Activated naive CD8-positive, alpha-beta T cell treated with anti-CD3 and anti-CD28 coated beads, Interleukin-2, amount 10 ng/mL, durations not matched to agents 7 days and 5 days (primary cell): ENCODE results near the gene NNMT. TPM values are rescaled to one million over a fixed set of nuclear protein-coding genes. Genes with fewer than 3 reads are reported as not detected.

ENCODE experiments used
- ATAC-seq: fragments of 150-1000 bp; cut with Tn5 transposase; one replicate; pipeline ENCODE4 v1.10.0; 2021; ENCODE audit warnings: low read depth, moderate library complexity
- POLR2A ChIA-PET: fragments of 350-600 bp; sonication (Branson Sonifier 250); formaldehyde crosslinking; loops from one replicate; lab custom pipeline; 2021; ENCODE audit warnings: antibody characterized with exemption; lab: Charles Lee
- DNase-seq: peaks from one replicate; pipeline ENCODE4 v3.0.0; 2021
- H3K27ac Mint-ChIP-seq: one replicate; pipeline ENCODE4 v1.8.0; 2022; ENCODE audit warnings: mild to moderate bottlenecking, mixed read lengths
- H3K27me3 Mint-ChIP-seq: one replicate; pipeline ENCODE4 v1.8.0; 2022; ENCODE audit warnings: mild to moderate bottlenecking, moderate library complexity, mixed read lengths
- H3K36me3 Mint-ChIP-seq: one replicate; pipeline ENCODE4 v1.8.0; 2021; ENCODE audit warnings: mild to moderate bottlenecking, mixed read lengths
- H3K4me1 Mint-ChIP-seq: one replicate; pipeline ENCODE4 v1.8.0; 2021; ENCODE audit warnings: mixed read lengths
- H3K4me3 Mint-ChIP-seq: one replicate; pipeline ENCODE4 v1.8.0; 2022; ENCODE audit warnings: mild to moderate bottlenecking, moderate library complexity, mixed read lengths
- H3K9me3 Mint-ChIP-seq: one replicate; pipeline ENCODE4 v1.8.0; 2021; ENCODE audit warnings: mixed read lengths
- total RNA-seq, 2 experiments: library from RNA; stranded (reverse); gene quantifications; one replicate each; pipeline ENCODE4 v1.2.3, GENCODE V29; 2021

NNMT gene
- total RNA-seq, 2 experiments from 2014 or later: not detected

GRCh38 chr11:114311946-114312345, 15.7 kb downstream of the NNMT start:
- H3K4me3 Mint-ChIP-seq: no peak overlapping the region
- no peak for ATAC-seq
- DNase-seq: no peak
- peaks cover 12% of the 10 kb centered on the region for H3K4me1 Mint-ChIP-seq
- peaks cover 33% of the 10 kb centered on the region for H3K27me3 Mint-ChIP-seq
- no peaks in the 10 kb centered on the region for H3K36me3 Mint-ChIP-seq
- POLR2A ChIA-PET: no interaction called here
- no peaks in the 10 kb centered on the region for H3K9me3 Mint-ChIP-seq
- H3K27ac Mint-ChIP-seq: no peak overlapping the region

GRCh38 chr11:114314096-114314495, 17.9 kb downstream of the NNMT start:
- DNase-seq (no peak), ATAC-seq (no peak)
- POLR2A ChIA-PET: no interaction called here
- Mint-ChIP-seq H3K27ac (no peak overlapping the region), H3K27me3 (peaks cover 19% of the 10 kb centered on the region), H3K4me1 (peaks cover 11% of the 10 kb centered on the region), H3K36me3 (no peaks in the 10 kb centered on the region), H3K9me3 (no peaks in the 10 kb centered on the region), H3K4me3 (no peak overlapping the region)

- peaks cover 9% of the 10 kb centered on the region for H3K27me3 Mint-ChIP-seq
- peak overlapping the region; percentile 68 for H3K4me3 Mint-ChIP-seq
- ATAC-seq (peak; percentile 79), DNase-seq (no peak)
- POLR2A ChIA-PET: interaction anchor here (1.4 kb wide), 1 partner anchor 11 kb away, joined by 3 read pairs; no protein-coding TSS in a partner anchor
- H3K9me3 Mint-ChIP-seq: no peaks in the 10 kb centered on the region
- H3K27ac Mint-ChIP-seq: peak overlapping the region; percentile 72
- H3K4me1 Mint-ChIP-seq: peaks cover 17% of the 10 kb centered on the region
- H3K36me3 Mint-ChIP-seq: no peaks in the 10 kb centered on the region
Observed at GRCh38 chr11:114315749-114316368, 19.7 kb downstream of the NNMT start.

- Mint-ChIP-seq H3K27ac (no peak overlapping the region), H3K36me3 (no peaks in the 10 kb centered on the region), H3K27me3 (peaks cover 12% of the 10 kb centered on the region), H3K4me3 (no peak overlapping the region), H3K4me1 (peaks cover 17% of the 10 kb centered on the region), H3K9me3 (no peaks in the 10 kb centered on the region)
- POLR2A ChIA-PET: interaction anchor here (1.4 kb wide), 1 partner anchor 12 kb away, joined by 3 read pairs; no protein-coding TSS in a partner anchor
- ATAC-seq (no peak), DNase-seq (no peak)
Observed at GRCh38 chr11:114316980-114317786, 21.0 kb downstream of the NNMT start.

- POLR2A ChIA-PET: no interaction called here
- H3K4me1 Mint-ChIP-seq: peaks cover 17% of the 10 kb centered on the region
- H3K27me3 Mint-ChIP-seq: peaks cover 12% of the 10 kb centered on the region
- no peak overlapping the region for H3K4me3 Mint-ChIP-seq
- ATAC-seq (no peak), DNase-seq (no peak)
- H3K36me3 Mint-ChIP-seq: no peaks in the 10 kb centered on the region
- no peaks in the 10 kb centered on the region for H3K9me3 Mint-ChIP-seq
- H3K27ac Mint-ChIP-seq: no peak overlapping the region
Observed at GRCh38 chr11:114317787-114318137, 21.6 kb downstream of the NNMT start.

GRCh38 chr11:114318361-114318760, 22.2 kb downstream of the NNMT start:
- Mint-ChIP-seq H3K4me1 (peaks cover 17% of the 10 kb centered on the region), H3K4me3 (no peak overlapping the region), H3K27me3 (peaks cover 12% of the 10 kb centered on the region), H3K36me3 (no peaks in the 10 kb centered on the region), H3K27ac (peak overlapping the region; percentile 11), H3K9me3 (no peaks in the 10 kb centered on the region)
- POLR2A ChIA-PET: no interaction called here
- ATAC-seq (no peak), DNase-seq (no peak)

GRCh38 chr11:114319716-114320328, 23.6 kb downstream of the NNMT start:
- Mint-ChIP-seq H3K9me3 (no peaks in the 10 kb centered on the region), H3K36me3 (no peaks in the 10 kb centered on the region), H3K27me3 (peaks cover 12% of the 10 kb centered on the region), H3K4me1 (peaks cover 17% of the 10 kb centered on the region), H3K27ac (no peak overlapping the region), H3K4me3 (peak overlapping the region; percentile 45)
- ATAC-seq (no peak), DNase-seq (no peak)
- POLR2A ChIA-PET: interaction anchor here (0.7 kb wide), 1 partner anchor 429 kb away, joined by 3 read pairs; no protein-coding TSS in a partner anchor

- ATAC-seq: no peak
- H3K4me3 Mint-ChIP-seq: no peak overlapping the region
- no peaks in the 10 kb centered on the region for H3K9me3 Mint-ChIP-seq
- H3K36me3 Mint-ChIP-seq: no peaks in the 10 kb centered on the region
- H3K27ac Mint-ChIP-seq: no peak overlapping the region
- H3K27me3 Mint-ChIP-seq: peaks cover 11% of the 10 kb centered on the region
- no peak for DNase-seq
- POLR2A ChIA-PET: no interaction called here
- peaks cover 10% of the 10 kb centered on the region for H3K4me1 Mint-ChIP-seq
Observed at GRCh38 chr11:114321621-114322257, 25.5 kb downstream of the NNMT start.

GRCh38 chr11:114322934-114323333, 26.7 kb downstream of the NNMT start:
- DNase-seq (no peak), ATAC-seq (no peak)
- no peak overlapping the region for H3K27ac Mint-ChIP-seq
- peaks cover 10% of the 10 kb centered on the region for H3K4me1 Mint-ChIP-seq
- no peaks in the 10 kb centered on the region for H3K36me3 Mint-ChIP-seq
- peaks cover 9% of the 10 kb centered on the region for H3K27me3 Mint-ChIP-seq
- POLR2A ChIA-PET: no interaction called here
- no peaks in the 10 kb centered on the region for H3K9me3 Mint-ChIP-seq
- H3K4me3 Mint-ChIP-seq: no peak overlapping the region

- H3K27ac Mint-ChIP-seq: no peak overlapping the region
- H3K9me3 Mint-ChIP-seq: peaks cover 2% of the 10 kb centered on the region
- peaks cover 11% of the 10 kb centered on the region for H3K27me3 Mint-ChIP-seq
- ATAC-seq (no peak), DNase-seq (no peak)
- no peaks in the 10 kb centered on the region for H3K4me1 Mint-ChIP-seq
- POLR2A ChIA-PET: interaction anchor here (0.7 kb wide), 1 partner anchor 358 kb away, joined by 3 read pairs; no protein-coding TSS in a partner anchor
- no peaks in the 10 kb centered on the region for H3K36me3 Mint-ChIP-seq
- no peak overlapping the region for H3K4me3 Mint-ChIP-seq
Observed at GRCh38 chr11:114326151-114326550, 30.0 kb downstream of the NNMT start.

- Mint-ChIP-seq H3K36me3 (no peaks in the 10 kb centered on the region), H3K4me3 (no peak overlapping the region), H3K27me3 (peaks cover 11% of the 10 kb centered on the region), H3K27ac (no peak overlapping the region), H3K9me3 (peaks cover 2% of the 10 kb centered on the region), H3K4me1 (no peaks in the 10 kb centered on the region)
- POLR2A ChIA-PET: no interaction called here
- DNase-seq (no peak), ATAC-seq (no peak)
Observed at GRCh38 chr11:114326776-114327175, 30.6 kb downstream of the NNMT start.

GRCh38 chr11:114330373-114330772, 34.2 kb downstream of the NNMT start:
- Mint-ChIP-seq H3K4me1 (no peaks in the 10 kb centered on the region), H3K4me3 (no peak overlapping the region), H3K36me3 (no peaks in the 10 kb centered on the region), H3K27me3 (peaks cover 16% of the 10 kb centered on the region), H3K9me3 (peaks cover 4% of the 10 kb centered on the region), H3K27ac (no peak overlapping the region)
- no peak for DNase-seq
- POLR2A ChIA-PET: interaction anchor here (0.7 kb wide), 1 partner anchor 109 kb away, joined by 3 read pairs; the partner anchor contains the start of gene REXO2
- ATAC-seq: no peak
